Colonic mucosa (tissue), 4 donors: ENCODE results near the gene ANKRD13B. TPM values are rescaled to one million over a fixed set of nuclear protein-coding genes. Genes with fewer than 3 reads are reported as not detected.
"Not testable (repeated sequence)": the region's sequence is repeated elsewhere in the genome, so short reads cannot be mapped to it uniquely, and the experiment has no call there.

Experiments used
- DNase-seq: peaks from one replicate; pipeline ENCODE4 v3.0.0-alpha.2; 2020
- H3K27ac ChIP-seq: fragments of 200-600 bp; one replicate; pipeline ENCODE4 v1.8.0; 2021
- H3K27me3 ChIP-seq: fragments of 200-600 bp; one replicate; pipeline ENCODE4 v1.8.0; 2021
- H3K36me3 ChIP-seq: fragments of 200-600 bp; one replicate; pipeline ENCODE4 v1.8.0; 2021
- H3K4me1 ChIP-seq: fragments of 200-600 bp; one replicate; pipeline ENCODE4 v1.8.0; 2021; ENCODE audit warnings: mild to moderate bottlenecking
- H3K4me3 ChIP-seq: fragments of 200-600 bp; one replicate; pipeline ENCODE4 v1.8.0; 2021
- H3K9ac ChIP-seq, 2 donors: one replicate each; pipeline ENCODE4 v1.7.0; 2013; ENCODE audit warnings: control low read depth in 2 of 2, low read depth in 2 of 2, low read length in 2 of 2
- H3K9me3 ChIP-seq: fragments of 200-600 bp; one replicate; pipeline ENCODE4 v1.8.0; 2021
- CTCF ChIP-seq: fragments of 200-600 bp; IDR thresholded peaks from one replicate; pipeline ENCODE4 v1.8.0; 2022; ENCODE audit warnings: antibody characterized with exemption, mild to moderate bottlenecking
- intact Hi-C: fragments of 100-400 bp; cut with DNase I; formaldehyde crosslinking; loops from one replicate; pipeline ENCODE4 v1.14.1; 2022
- total RNA-seq, 2 donors: library from RNA; stranded (reverse); fragmentation: NEBNext Ultra II Directional in 1 of 2; extraction: Animal tissue kit (Norgen Biotek cat#: 25700) in 1 of 2; gene quantifications; one replicate each; pipeline ENCODE4 v1.2.1, GENCODE V29; 2021
- donor health status: healthy.
- donor health status: DM: no; HTN: no; CAD: no.
- donor health status: DM: no; HTN: no; CAD: no.

ANKRD13B gene
- total RNA-seq, 2 donors from 2014 or later = 3.1 to 10.2 TPM

GRCh38 chr17:29645515-29646051 lies 52.7 kb downstream of the ANKRD13B start:
- intact Hi-C loops = no loop called here
- no peak for TF ChIP-seq CTCF
- Histone ChIP-seq H3K4me3 (no peak overlapping the region), H3K9me3 (no peaks in the 10 kb centered on the region), H3K4me1 (no peaks in the 10 kb centered on the region), H3K9ac (no peak overlapping the region), H3K27me3 (no peaks in the 10 kb centered on the region), H3K27ac (no peak overlapping the region), H3K36me3 (peaks cover 3% of the 10 kb centered on the region)
- DNase-seq = peak; percentile 35

GRCh38 chr17:29648005-29648404 lies 55.1 kb downstream of the ANKRD13B start:
- H3K4me1 ChIP-seq = no peaks in the 10 kb centered on the region
- H3K27ac ChIP-seq = no peak overlapping the region
- no peaks in the 10 kb centered on the region for H3K27me3 ChIP-seq
- peaks cover 3% of the 10 kb centered on the region for H3K36me3 ChIP-seq
- DNase-seq = no peak
- H3K4me3 ChIP-seq = no peak overlapping the region
- H3K9ac ChIP-seq = no peak overlapping the region
- no peaks in the 10 kb centered on the region for H3K9me3 ChIP-seq
- intact Hi-C loops = no loop called here
- no peak for TF ChIP-seq CTCF

GRCh38 chr17:29649359-29649758 lies 56.4 kb downstream of the ANKRD13B start:
- Histone ChIP-seq H3K9me3 (no peaks in the 10 kb centered on the region), H3K36me3 (peaks cover 3% of the 10 kb centered on the region), H3K9ac (no peak overlapping the region), H3K27ac (no peak overlapping the region), H3K4me1 (no peaks in the 10 kb centered on the region), H3K27me3 (no peaks in the 10 kb centered on the region), H3K4me3 (no peak overlapping the region)
- no peak for DNase-seq
- no peak for TF ChIP-seq CTCF
- intact Hi-C loops = no loop called here

- no peak overlapping the region for H3K4me3 ChIP-seq
- no peak overlapping the region for H3K9ac ChIP-seq
- H3K36me3 ChIP-seq = peaks cover 3% of the 10 kb centered on the region
- H3K9me3 ChIP-seq = no peaks in the 10 kb centered on the region
- H3K27me3 ChIP-seq = no peaks in the 10 kb centered on the region
- H3K27ac ChIP-seq = no peak overlapping the region
- no peak for DNase-seq
- intact Hi-C loops = no loop called here
- no peaks in the 10 kb centered on the region for H3K4me1 ChIP-seq
- no peak for TF ChIP-seq CTCF
Measured at GRCh38 chr17:29650396-29650795, 57.5 kb downstream of the ANKRD13B start.

- H3K27ac ChIP-seq, intact Hi-C loops, H3K9me3 ChIP-seq, H3K36me3 ChIP-seq, H3K9ac ChIP-seq, DNase-seq, H3K27me3 ChIP-seq, H3K4me3 ChIP-seq, H3K4me1 ChIP-seq: not testable (repeated sequence)
Measured at GRCh38 chr17:29651913-29652312, 59.0 kb downstream of the ANKRD13B start.

GRCh38 chr17:29652976-29653375 lies 60.0 kb downstream of the ANKRD13B start:
- no peak for TF ChIP-seq CTCF
- Histone ChIP-seq H3K36me3 (peaks cover 3% of the 10 kb centered on the region), H3K4me1 (no peaks in the 10 kb centered on the region), H3K27ac (no peak overlapping the region), H3K9ac (no peak overlapping the region), H3K4me3 (no peak overlapping the region), H3K27me3 (no peaks in the 10 kb centered on the region), H3K9me3 (no peaks in the 10 kb centered on the region)
- no peak for DNase-seq
- intact Hi-C loops = no loop called here
